Left lung (tissue), 10 donors: ENCODE results near the gene MAGI1. TPM values are rescaled to one million over a fixed set of nuclear protein-coding genes. Genes with fewer than 3 reads are reported as not detected.

Experiments used
- ATAC-seq: fragments of 200-7000 bp; cut with Tn5 transposase; one replicate; pipeline ENCODE4 v1.9.1; 2020; ENCODE audit warnings: moderate library complexity
- DNase-seq, 4 donors: peaks; one replicate each; pipeline ENCODE4 v3.0.0-alpha.2; 2013 to 2020
- H3K27ac ChIP-seq, 2 donors: fragments of 200-600 bp; sonication (generic) in 1 of 2; one replicate each; pipeline versions ENCODE4 v1.5.0 to v1.8.0; 2020 to 2021
- H3K27me3 ChIP-seq, 2 donors: fragments of 200-600 bp; sonication (generic) in 1 of 2; one replicate each; pipeline versions ENCODE4 v1.5.0 to v1.8.0; 2020 to 2021
- H3K36me3 ChIP-seq, 2 donors: fragments of 200-600 bp; sonication (generic) in 1 of 2; one replicate each; pipeline versions ENCODE4 v1.5.0 to v1.8.0; 2020 to 2021
- H3K4me1 ChIP-seq, 2 donors: fragments of 200-600 bp; one replicate each; pipeline ENCODE4 v1.8.0; 2021
- H3K4me3 ChIP-seq, 2 donors: fragments of 200-600 bp; sonication (generic) in 1 of 2; one replicate each; pipeline versions ENCODE4 v1.5.0 to v1.8.0; 2020 to 2021; ENCODE audit warnings: mild to moderate bottlenecking in 1 of 2
- H3K9me3 ChIP-seq, 2 donors: fragments of 200-600 bp; sonication (generic) in 1 of 2; one replicate each; pipeline versions ENCODE4 v1.5.0 to v1.8.0; 2020 to 2021
- intact Hi-C, 2 donors: fragments of 100-400 bp; cut with DNase I; formaldehyde crosslinking; loops; one replicate each; pipeline versions ENCODE4 v1.11.2 to v1.14.2; 2022
- polyA plus RNA-seq, 6 donors: library from polyadenylated mRNA; unstranded; fragments of 120-200 nt; gene quantifications; one replicate each; pipeline ENCODE4 v1.2.1, GENCODE V29; 2013; ENCODE audit not compliant: insufficient read length in 6 of 6
- total RNA-seq, 2 donors: library from RNA; stranded (reverse); fragmentation: NEBNext Ultra II Directional; extraction: Animal tissue kit (Norgen Biotek cat#: 25700); gene quantifications; one replicate each; pipeline ENCODE4 v1.2.1, GENCODE V29; 2021
- TF ChIP-seq, protein P1 (sequence below), 2 donors: fragments of 200-600 bp; sonication (generic) in 1 of 2; IDR thresholded peaks; one replicate each; pipeline versions ENCODE4 v1.5.0 to v1.8.0; 2021; ENCODE audit warnings: antibody characterized with exemption in 2 of 2
- donor health status: DM: no; HTN: yes; CAD: no.
- donor health status: DM: no; HTN: no; CAD: no.

The MAGI1 gene
- total and polyA plus RNA-seq, 8 donors: 25.4 to 32.0 (median 28.7) TPM

DNA sequence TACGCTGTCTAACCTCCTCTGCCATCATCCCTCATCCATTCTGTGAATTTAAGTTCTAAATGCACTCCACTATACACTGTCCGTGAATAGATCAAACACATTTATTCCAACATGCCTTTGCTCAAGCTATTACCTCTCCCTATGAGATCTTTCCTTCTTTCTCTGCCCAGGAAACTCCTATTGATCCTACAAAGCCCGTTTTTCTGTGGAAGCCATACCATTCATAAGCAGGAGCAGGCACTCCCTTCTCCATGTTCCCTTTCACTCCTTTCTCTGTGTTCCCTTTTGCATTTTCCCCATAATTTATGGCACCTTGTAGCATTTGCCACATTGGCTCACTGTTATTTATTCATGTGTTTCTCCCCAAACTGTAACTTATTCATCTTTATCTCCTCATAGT is 501.6 kb downstream of the MAGI1 start:
- H3K27me3 ChIP-seq: no peaks in the 10 kb centered on the region
- no peaks in the 10 kb centered on the region for H3K36me3 ChIP-seq
- no peak overlapping the region for H3K4me3 ChIP-seq
- H3K4me1 ChIP-seq: no peaks in the 10 kb centered on the region
- TF ChIP-seq, protein P1, sequence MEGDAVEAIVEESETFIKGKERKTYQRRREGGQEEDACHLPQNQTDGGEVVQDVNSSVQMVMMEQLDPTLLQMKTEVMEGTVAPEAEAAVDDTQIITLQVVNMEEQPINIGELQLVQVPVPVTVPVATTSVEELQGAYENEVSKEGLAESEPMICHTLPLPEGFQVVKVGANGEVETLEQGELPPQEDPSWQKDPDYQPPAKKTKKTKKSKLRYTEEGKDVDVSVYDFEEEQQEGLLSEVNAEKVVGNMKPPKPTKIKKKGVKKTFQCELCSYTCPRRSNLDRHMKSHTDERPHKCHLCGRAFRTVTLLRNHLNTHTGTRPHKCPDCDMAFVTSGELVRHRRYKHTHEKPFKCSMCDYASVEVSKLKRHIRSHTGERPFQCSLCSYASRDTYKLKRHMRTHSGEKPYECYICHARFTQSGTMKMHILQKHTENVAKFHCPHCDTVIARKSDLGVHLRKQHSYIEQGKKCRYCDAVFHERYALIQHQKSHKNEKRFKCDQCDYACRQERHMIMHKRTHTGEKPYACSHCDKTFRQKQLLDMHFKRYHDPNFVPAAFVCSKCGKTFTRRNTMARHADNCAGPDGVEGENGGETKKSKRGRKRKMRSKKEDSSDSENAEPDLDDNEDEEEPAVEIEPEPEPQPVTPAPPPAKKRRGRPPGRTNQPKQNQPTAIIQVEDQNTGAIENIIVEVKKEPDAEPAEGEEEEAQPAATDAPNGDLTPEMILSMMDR (IDR thresholded peaks at IDR 0.05): no peak
- intact Hi-C loops: no loop called here
- no peak overlapping the region for H3K27ac ChIP-seq
- ATAC-seq: no peak
- DNase-seq: no peak
- no peaks in the 10 kb centered on the region for H3K9me3 ChIP-seq

DNA sequence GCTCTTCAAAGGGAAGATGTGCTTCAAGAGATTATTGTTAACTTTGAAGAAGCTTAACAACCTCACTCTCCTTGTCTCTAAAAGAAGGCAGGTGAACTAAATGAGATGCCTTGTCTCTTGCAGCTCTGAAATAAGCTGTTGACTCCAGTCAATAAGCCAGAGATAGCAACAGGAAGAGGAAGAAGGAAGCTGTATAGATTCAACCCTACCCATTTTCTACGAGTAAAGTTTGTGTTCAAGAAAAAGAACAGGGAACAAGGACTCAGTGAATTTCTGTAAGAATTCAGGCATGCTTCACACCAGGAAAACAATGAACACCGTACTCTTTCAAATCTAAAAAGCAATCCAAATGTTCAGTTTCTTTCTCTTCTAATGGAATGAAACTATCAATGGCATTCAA is 503.5 kb downstream of the MAGI1 start:
- Histone ChIP-seq H3K27me3 (no peaks in the 10 kb centered on the region), H3K4me1 (no peaks in the 10 kb centered on the region), H3K9me3 (no peaks in the 10 kb centered on the region), H3K27ac (no peak overlapping the region), H3K36me3 (no peaks in the 10 kb centered on the region), H3K4me3 (no peak overlapping the region)
- TF ChIP-seq, protein P1 (IDR thresholded peaks at IDR 0.05): no peak
- intact Hi-C loops: no loop called here
- no peak for DNase-seq
- no peak for ATAC-seq

DNA sequence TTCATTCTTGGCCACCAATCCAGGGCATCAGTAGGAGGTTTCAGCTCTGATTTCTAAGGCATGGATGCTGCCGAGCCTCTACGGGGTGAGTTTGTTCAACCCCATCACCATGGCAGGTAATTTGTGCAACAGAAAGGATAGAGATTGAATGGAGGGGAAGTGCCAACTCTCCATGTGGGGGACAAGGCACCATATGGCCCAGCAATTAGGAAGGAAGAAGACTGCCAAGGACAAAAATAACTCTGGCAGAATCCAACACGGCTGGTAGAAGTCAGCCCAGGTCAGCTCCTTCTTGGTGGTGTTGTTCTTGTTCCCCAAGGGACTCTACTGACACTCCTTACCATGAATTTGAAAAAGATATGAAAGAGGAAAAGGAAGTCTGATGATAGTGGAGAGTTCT is 503.9 kb downstream of the MAGI1 start:
- no peaks in the 10 kb centered on the region for H3K27me3 ChIP-seq
- ATAC-seq: no peak
- H3K27ac ChIP-seq: no peak overlapping the region
- DNase-seq: no peak
- intact Hi-C loops: no loop called here
- H3K4me3 ChIP-seq: no peak overlapping the region
- no peaks in the 10 kb centered on the region for H3K36me3 ChIP-seq
- no peaks in the 10 kb centered on the region for H3K9me3 ChIP-seq
- TF ChIP-seq, protein P1 (IDR thresholded peaks at IDR 0.05): no peak
- H3K4me1 ChIP-seq: no peaks in the 10 kb centered on the region

DNA sequence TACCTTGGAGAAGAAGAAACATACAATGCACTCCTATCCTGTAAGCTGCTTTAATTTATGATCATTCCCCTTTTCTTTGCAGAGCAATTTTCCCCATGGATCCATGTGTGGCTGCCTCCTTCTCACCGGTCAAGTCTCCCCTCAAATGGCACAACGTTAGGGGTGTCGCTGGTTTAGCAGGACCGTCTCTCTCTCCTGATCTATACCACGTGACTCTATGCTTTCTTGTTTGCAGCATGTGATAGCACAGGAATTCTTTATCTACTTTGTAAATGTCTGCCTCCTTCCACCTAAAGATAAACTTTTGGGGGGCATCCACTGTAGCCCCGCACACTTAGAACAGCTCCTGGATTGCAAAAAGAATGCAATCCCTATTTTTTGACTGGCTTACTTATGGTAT is 506.0 kb downstream of the MAGI1 start:
- Histone ChIP-seq H3K9me3 (no peaks in the 10 kb centered on the region), H3K4me3 (no peak overlapping the region), H3K36me3 (no peaks in the 10 kb centered on the region), H3K27ac (no peak overlapping the region), H3K4me1 (no peaks in the 10 kb centered on the region), H3K27me3 (no peaks in the 10 kb centered on the region)
- TF ChIP-seq, protein P1 (IDR thresholded peaks at IDR 0.05): no peak
- ATAC-seq (no peak), DNase-seq (no peak)
- intact Hi-C loops: no loop called here

DNA sequence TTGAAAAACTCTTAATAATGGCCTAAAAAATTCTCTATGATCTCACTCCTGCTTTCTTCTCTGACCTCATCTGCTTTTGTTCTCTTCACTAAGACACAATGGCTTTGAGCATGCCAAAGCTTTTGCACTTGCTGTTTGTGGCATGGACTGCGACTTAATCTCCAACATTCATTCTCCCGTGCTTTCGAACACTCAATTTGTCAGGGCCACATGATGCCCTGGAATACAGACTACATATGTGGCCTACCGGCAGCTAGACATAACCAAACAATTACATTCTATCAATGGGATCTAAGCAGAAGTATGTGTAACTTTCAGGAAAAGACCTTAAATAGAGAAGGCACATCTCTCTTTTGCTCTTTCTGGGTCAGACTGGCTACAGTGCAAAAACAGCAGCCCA is 506.5 kb downstream of the MAGI1 start:
- intact Hi-C loops: no loop called here
- Histone ChIP-seq H3K9me3 (no peaks in the 10 kb centered on the region), H3K4me1 (no peaks in the 10 kb centered on the region), H3K4me3 (no peak overlapping the region), H3K27ac (no peak overlapping the region), H3K36me3 (no peaks in the 10 kb centered on the region), H3K27me3 (no peaks in the 10 kb centered on the region)
- ATAC-seq: no peak
- DNase-seq: no peak
- TF ChIP-seq, protein P1 (IDR thresholded peaks at IDR 0.05): no peak
